Calu3 (cell line): ENCODE measurements around the gene TSPAN15. TPM values are rescaled to one million over a fixed set of nuclear protein-coding genes. Genes with fewer than 3 reads are reported as not detected.

ENCODE experiments used
- BruUV-seq: library from RNA; stranded (reverse); fragments of 400-500 nt; replicated peaks from 2 replicates; lab custom pipeline; 2021; lab: Mats Ljungman, UMichigan
- CTCF ChIA-PET: fragments of 300-600 bp; sonication (Branson Sonifier 250); formaldehyde crosslinking; loops from one replicate; lab custom pipeline; 2022; ENCODE audit warnings: antibody characterized with exemption; lab: Charles Lee
- DNase-seq: peaks from one replicate; pipeline ENCODE4 v3.0.0; 2022
- H3K27ac Mint-ChIP-seq: one replicate; pipeline ENCODE4 v1.8.0; 2022; ENCODE audit warnings: mixed read lengths; ENCODE audit not compliant: unreplicated experiment
- H3K27me3 Mint-ChIP-seq: one replicate; pipeline ENCODE4 v1.8.0; 2022; ENCODE audit warnings: mixed read lengths; ENCODE audit not compliant: unreplicated experiment
- H3K36me3 Mint-ChIP-seq: one replicate; pipeline ENCODE4 v1.8.0; 2022; ENCODE audit warnings: mild to moderate bottlenecking, moderate library complexity, mixed read lengths; ENCODE audit not compliant: insufficient read depth, unreplicated experiment
- H3K4me1 Mint-ChIP-seq: one replicate; pipeline ENCODE4 v1.8.0; 2022; ENCODE audit warnings: mild to moderate bottlenecking, low read depth, mixed read lengths; ENCODE audit not compliant: unreplicated experiment
- H3K4me3 Mint-ChIP-seq: one replicate; pipeline ENCODE4 v1.8.0; 2022; ENCODE audit warnings: mild to moderate bottlenecking, low read depth, moderate library complexity, mixed read lengths; ENCODE audit not compliant: unreplicated experiment
- H3K9me3 Mint-ChIP-seq: one replicate; pipeline ENCODE4 v1.8.0; 2022; ENCODE audit warnings: low read depth, mixed read lengths; ENCODE audit not compliant: unreplicated experiment
- CTCF ChIP-seq: fragments of 200-600 bp; IDR thresholded peaks from one replicate; pipeline ENCODE4 v1.8.0; 2022; ENCODE audit warnings: antibody characterized with exemption; ENCODE audit not compliant: unreplicated experiment
- intact Hi-C: fragments of 100-400 bp; cut with micrococcal nuclease; formaldehyde crosslinking; loops from one replicate; pipeline ENCODE4 v1.10.0; 2022; ENCODE audit not compliant: unreplicated experiment
- total RNA-seq: library from RNA; stranded (reverse); gene quantifications from 2 replicates; pipeline ENCODE4 v1.2.3, GENCODE V29; 2022

Gene TSPAN15
- total RNA-seq, 1 experiment from 2014 or later = 137 TPM

DNA sequence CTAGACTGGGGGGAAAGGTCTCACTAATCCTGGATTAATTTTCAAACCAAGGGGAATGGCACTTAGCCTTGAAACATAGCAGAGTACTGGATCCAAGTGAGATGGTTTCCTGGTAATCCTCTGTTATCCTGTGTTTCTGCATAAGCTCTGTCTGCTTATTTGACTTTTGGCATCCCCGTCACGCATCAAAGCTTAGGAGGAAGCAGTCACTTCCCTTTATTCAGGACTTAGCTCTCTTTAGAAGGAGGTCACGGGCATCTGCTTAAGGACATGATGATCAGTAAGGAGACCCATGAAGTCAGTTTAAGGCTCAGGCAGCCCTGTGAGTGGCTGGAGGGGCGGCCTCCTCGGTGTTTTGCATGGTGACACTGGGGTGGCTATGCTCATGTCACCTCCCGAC lies 30.0 kb downstream of the TSPAN15 start:
- TF ChIP-seq CTCF = no peak
- H3K4me3 Mint-ChIP-seq = no peak overlapping the region
- H3K36me3 Mint-ChIP-seq = peaks cover 13% of the 10 kb centered on the region
- H3K9me3 Mint-ChIP-seq = no peaks in the 10 kb centered on the region
- H3K27me3 Mint-ChIP-seq = no peaks in the 10 kb centered on the region
- no TSS peak for BruUV-seq
- no peak for DNase-seq
- H3K27ac Mint-ChIP-seq = no peak overlapping the region
- intact Hi-C loops = no loop called here
- CTCF ChIA-PET = no interaction called here
- H3K4me1 Mint-ChIP-seq = peaks cover 7% of the 10 kb centered on the region

- intact Hi-C loops = no loop called here
- CTCF ChIA-PET = no interaction called here
- no peak for TF ChIP-seq CTCF
Measured at GRCh38 chr10:69481811-69482524, 30.7 kb downstream of the TSPAN15 start.

DNA sequence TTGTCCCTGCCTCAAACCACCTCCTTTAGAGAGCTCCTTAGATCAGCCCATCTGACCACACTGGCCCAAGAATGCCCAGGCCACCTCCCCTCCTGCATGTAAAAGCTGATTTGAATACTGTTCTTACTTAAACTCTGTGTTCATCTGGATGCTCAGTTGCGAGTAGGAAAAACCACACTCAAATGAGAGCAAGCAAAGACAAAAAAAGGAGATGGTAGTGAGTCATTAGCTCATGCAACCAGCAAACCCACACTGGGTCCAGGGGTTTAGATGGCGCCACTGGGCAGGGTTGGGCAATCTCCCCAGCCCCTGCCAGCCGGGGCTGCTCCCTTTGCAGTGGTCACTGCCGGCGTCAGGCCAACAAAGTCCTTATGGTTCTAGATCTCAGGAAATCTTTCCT lies 32.7 kb downstream of the TSPAN15 start:
- H3K9me3 Mint-ChIP-seq = no peaks in the 10 kb centered on the region
- no peak for TF ChIP-seq CTCF
- DNase-seq = no peak
- CTCF ChIA-PET = interaction anchor here (1.2 kb wide), 1 partner anchor 45 kb away, joined by 4 read pairs; no protein-coding TSS in a partner anchor
- no peaks in the 10 kb centered on the region for H3K27me3 Mint-ChIP-seq
- no peak overlapping the region for H3K4me3 Mint-ChIP-seq
- H3K27ac Mint-ChIP-seq = no peak overlapping the region
- intact Hi-C loops = no loop called here
- no TSS peak for BruUV-seq
- peaks cover 7% of the 10 kb centered on the region for H3K4me1 Mint-ChIP-seq
- H3K36me3 Mint-ChIP-seq = peaks cover 30% of the 10 kb centered on the region

More at GRCh38 chr10:69481811-69482524, 30.7 kb downstream of the TSPAN15 start:
- H3K27ac Mint-ChIP-seq = no peak overlapping the region
- H3K4me1 Mint-ChIP-seq = peaks cover 7% of the 10 kb centered on the region
- H3K4me3 Mint-ChIP-seq = no peak overlapping the region
- H3K27me3 Mint-ChIP-seq = no peaks in the 10 kb centered on the region
- no peaks in the 10 kb centered on the region for H3K9me3 Mint-ChIP-seq
- no peak for DNase-seq
- H3K36me3 Mint-ChIP-seq = peaks cover 19% of the 10 kb centered on the region
- no TSS peak for BruUV-seq

DNA sequence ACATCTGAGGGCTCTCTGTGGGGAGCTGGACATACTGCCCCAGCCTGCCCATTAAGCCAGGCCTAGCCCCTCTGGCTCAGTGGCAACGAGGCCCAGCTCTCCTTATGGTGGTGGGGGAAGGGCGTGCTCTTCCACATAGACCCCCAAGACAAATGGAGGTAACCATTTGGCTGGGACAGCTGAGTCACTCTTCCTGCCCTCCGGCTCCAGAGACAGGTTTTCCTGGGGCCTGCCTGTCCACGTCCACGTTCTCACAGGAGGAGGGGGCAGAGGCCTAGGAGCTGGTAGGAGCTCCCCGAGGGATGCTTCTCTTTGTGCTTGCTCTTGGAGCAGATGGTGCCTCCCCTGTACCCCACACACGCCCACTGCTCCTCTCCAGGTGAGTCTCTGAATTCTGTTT lies 33.5 kb downstream of the TSPAN15 start:
- H3K36me3 Mint-ChIP-seq = peaks cover 30% of the 10 kb centered on the region
- no peaks in the 10 kb centered on the region for H3K9me3 Mint-ChIP-seq
- no peak overlapping the region for H3K27ac Mint-ChIP-seq
- TF ChIP-seq CTCF = no peak
- peaks cover 7% of the 10 kb centered on the region for H3K4me1 Mint-ChIP-seq
- no peak overlapping the region for H3K4me3 Mint-ChIP-seq
- BruUV-seq = no TSS peak
- intact Hi-C loops = no loop called here
- no peaks in the 10 kb centered on the region for H3K27me3 Mint-ChIP-seq
- no peak for DNase-seq
- CTCF ChIA-PET = interaction anchor here (0.7 to 1.2 kb wide), 5 partner anchors 16 to 76 kb away, joined by 3 to 6 read pairs (median 3); no protein-coding TSS in a partner anchor
